Epithelial cell of prostate (primary cell): ENCODE data around the gene SCRN1.
"Not testable (repeated sequence)": the region's sequence is repeated elsewhere in the genome, so short reads cannot be mapped to it uniquely, and the experiment has no call there.

ENCODE experiments used
- DNase-seq: peaks from one replicate; pipeline ENCODE4 v3.0.0-alpha.2; 2011; ENCODE audit warnings: low read depth, low spot score
- H3K27ac ChIP-seq: fragments of 450-650 bp; 2 replicates; pipeline ENCODE4 v1.5.1; 2017; ENCODE audit warnings: mild to moderate bottlenecking

SCRN1 gene

DNA sequence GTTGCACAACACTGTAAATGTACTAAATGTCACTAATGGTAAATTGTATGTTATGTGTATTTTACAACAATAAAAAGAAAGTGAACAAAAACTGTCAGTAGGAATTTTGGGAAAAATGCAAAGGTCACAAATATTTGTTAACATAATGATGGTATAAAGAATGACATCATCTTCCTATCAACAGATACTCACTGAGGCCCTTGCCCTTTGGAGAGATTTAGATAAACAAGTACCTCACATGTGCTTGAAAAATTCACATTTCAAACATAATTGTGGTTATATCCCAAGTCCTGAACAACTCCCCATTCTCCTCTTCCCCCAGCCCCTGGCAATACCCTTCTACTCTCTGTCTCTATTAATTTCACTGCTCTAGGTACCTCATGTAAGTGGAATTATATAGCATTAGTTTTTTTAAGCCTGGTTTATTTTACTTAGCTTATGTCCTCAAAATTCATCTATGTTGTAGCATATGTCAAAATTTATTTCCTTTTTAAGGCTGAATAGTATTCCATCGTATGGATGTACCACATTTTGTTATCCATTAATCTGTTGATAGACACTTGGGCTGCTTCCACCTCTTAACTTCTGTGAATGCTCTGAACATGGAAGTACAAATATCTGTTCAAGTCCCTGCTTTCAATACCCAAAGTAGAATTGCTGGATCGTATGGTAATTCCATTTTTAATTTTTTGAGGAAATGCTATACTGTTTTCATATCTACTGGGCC lies 92.8 kb downstream of the SCRN1 start:
- no peak overlapping the region for H3K27ac ChIP-seq
- DNase-seq: no peak

DNA sequence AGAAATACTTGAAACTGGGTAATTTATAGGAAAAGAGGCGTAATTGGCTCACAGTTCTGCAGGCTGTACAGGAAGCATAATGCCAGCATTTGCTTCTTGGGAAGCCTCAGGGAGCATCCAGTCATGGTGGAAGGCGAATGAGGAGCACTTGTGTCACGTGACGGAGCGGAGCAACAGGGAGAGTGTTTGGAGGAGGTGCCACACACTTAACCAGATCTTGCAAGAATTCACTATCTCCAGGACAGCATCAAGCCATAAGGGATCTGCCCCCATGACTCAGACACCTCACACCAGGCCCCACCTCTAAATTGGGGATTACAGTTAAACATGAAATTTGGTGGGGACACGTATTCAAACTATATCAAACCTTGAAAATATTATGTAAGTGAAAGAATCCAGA lies 94.0 kb downstream of the SCRN1 start:
- no peak for DNase-seq
- no peak overlapping the region for H3K27ac ChIP-seq

DNA sequence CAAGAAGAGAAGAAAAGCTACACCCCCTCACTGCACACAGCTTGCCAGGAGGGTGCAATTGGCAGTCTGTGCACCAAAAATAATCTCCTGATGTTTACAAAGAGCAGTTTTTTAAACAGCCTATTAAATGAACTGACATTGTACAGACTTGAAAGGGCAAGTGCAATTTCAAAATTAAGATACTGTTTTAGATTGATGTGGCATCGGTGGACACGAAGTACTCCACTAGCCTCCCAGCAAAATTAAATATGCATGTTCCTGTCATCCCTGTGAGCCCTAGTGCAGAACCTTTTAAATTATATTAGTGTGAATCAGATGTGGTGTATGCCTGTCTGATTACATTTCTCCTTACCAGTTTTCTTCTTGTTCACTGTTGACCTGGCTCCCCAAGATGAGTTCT lies 95.3 kb downstream of the SCRN1 start:
- no peak overlapping the region for H3K27ac ChIP-seq
- DNase-seq: no peak

DNA sequence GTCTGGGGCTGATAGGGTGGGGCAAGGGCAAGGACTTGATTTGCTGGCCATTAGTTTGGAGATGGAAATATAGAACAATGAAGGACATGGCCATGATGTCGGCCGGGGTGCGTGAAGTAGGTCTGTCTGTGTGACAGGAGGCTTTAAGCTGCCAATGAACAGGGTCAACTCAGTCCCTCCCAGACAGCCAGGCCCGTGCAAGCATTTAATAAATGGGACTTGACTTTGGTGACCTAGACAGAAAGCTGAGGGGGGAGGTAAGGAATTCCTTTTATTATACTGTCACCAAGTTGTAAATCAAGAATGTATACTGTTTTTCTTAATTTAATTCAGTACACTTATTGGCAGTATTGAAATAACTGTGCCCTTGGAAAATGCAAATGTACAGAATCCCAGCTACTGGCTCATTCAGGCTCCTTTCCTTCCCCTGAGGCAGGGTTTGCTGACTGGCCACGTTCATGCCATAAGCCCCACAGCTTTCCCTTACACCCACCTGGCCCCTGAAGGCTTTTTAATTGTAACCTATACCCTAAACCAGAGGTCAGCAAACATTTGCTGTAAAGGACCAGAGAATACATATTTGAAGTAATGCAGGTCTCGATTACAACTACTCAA lies 96.1 kb downstream of the SCRN1 start:
- DNase-seq: no peak

DNA sequence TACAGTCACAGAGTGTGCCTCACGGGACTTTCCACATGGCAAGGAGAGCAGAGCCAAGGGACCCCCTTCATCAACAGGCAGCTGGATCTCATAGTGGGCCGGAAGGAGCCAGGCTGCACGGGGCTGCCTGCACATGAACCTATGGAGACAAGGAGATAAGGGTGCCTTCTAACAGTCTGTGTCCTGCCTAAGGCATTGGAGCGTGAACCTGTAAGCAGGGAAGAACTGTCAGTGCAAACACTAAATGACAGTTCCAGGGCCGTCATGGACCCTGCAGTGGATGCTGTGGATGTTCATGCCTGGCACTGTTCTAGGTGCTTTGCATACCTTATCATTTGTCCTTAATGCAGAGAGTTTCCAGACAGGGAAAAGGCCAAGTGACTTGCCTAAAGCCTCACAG lies 97.4 kb downstream of the SCRN1 start:
- no peak for DNase-seq

More for the DNA sequence above, 96.1 kb downstream of the SCRN1 start:
- no peak overlapping the region for H3K27ac ChIP-seq

DNA sequence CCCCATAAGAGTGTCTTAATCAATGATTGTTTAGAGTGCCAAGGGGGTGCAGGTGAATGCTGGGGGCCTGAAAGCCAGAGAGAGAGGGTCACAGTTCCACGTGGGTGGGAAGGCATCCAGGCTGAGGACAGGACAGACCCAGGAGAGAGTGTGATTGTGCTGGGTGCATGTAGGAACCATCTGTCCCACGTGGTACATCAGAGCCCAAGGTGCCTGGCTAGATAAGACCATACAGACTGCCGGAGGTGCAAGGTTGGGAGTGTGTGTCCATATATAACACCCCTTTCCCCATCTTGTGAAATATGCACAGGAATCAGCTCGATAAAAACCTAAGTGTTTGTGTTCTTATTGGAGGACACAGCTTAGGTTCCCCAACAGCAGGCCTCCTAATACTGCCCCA lies 97.8 kb downstream of the SCRN1 start:
- no peak for DNase-seq
- no peak overlapping the region for H3K27ac ChIP-seq

More for the DNA sequence above, 97.4 kb downstream of the SCRN1 start:
- no peak overlapping the region for H3K27ac ChIP-seq

GRCh38 chr7:29890786-29891185 lies 98.8 kb downstream of the SCRN1 start:
- not testable (repeated sequence) for H3K27ac ChIP-seq, DNase-seq

DNA sequence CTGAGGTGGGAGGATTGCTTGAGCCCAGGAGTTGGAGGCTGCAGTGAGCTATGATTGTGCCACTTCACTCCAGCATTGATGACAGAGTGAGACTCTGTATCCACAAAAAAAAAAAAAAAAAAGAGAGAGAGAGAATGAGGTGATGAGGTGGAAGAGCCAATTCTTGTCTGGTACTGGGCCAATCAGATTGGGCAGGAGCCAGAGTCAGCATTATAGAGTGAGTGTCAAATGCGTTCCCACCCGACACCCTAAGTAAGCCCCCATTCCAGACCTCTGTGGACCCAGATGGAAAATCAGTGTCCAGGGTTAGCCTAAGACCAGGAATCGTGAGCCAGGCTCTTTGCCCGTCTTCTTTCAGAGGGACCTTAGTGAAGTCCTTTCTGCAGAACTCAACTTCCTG lies 99.3 kb downstream of the SCRN1 start:
- H3K27ac ChIP-seq: no peak overlapping the region
- DNase-seq: no peak

DNA sequence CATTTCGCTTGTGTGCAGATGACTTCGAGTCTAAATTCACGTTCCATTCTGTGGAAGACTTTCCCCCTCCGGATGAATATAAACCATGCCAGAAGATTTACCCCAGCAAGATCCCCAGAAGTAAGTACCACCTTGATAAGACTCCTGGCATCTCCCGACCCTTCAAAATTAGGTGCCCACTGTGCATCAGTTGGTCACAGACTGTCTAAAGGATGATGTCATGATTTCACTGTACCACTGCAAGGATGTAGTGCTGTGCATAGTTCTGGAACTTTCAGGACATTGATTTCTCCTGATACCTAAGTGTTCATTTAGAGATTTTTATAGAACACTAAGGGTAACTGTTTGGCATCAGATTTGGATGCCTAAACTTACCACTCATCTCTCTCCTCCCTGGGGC lies 100.3 kb downstream of the SCRN1 start:
- no peak for DNase-seq
- no peak overlapping the region for H3K27ac ChIP-seq

DNA sequence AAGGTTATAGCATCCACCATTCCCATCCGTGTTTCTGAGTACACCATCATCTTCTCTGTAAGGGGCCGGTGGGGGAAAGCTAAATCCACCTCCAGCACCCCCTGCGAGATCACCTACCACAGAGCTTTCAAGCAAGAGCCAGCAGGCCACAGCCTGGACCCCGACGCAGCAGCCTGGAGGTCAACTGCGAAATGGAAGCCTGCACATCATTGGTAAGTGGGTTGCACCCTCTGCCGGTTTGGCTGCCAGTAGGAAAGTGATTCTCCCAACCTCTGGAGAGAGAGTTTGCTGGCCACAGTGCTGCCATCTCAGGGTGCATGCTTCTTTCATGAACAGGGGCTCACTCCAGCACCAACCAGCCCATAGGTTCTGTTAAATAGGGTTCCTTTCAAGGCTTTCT lies 101.6 kb downstream of the SCRN1 start:
- no peak overlapping the region for H3K27ac ChIP-seq
- DNase-seq: no peak

DNA sequence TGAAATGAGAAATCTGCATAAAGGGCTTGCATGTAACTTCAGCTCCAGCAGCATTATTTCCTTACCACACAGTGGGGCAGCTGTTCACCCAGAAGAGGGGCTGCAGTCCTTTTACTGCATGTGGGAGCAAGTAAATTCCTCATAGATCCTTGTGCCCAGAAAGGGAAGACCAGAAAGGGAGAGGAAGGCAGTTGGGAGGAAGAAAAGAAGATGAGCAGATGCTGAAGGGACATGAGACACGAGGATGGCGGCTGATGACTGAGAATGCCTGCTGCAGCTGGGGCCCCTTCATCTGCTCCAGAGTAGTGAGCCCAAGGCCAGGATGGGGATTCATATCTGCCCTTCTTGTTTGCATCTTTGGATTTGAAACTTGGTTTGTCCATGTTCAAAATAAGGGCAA lies 102.8 kb downstream of the SCRN1 start:
- no peak overlapping the region for H3K27ac ChIP-seq
- no peak for DNase-seq

GRCh38 chr7:29885626-29886025 lies 104.0 kb downstream of the SCRN1 start:
- DNase-seq: no peak
- no peak overlapping the region for H3K27ac ChIP-seq

- DNase-seq: no peak
- H3K27ac ChIP-seq: no peak overlapping the region
These were observed 105.0 kb downstream of the SCRN1 start for GRCh38 chr7:29884399-29885272.

- DNase-seq: no peak
- H3K27ac ChIP-seq: no peak overlapping the region
These were observed 105.9 kb downstream of the SCRN1 start for GRCh38 chr7:29883462-29884398.

DNA sequence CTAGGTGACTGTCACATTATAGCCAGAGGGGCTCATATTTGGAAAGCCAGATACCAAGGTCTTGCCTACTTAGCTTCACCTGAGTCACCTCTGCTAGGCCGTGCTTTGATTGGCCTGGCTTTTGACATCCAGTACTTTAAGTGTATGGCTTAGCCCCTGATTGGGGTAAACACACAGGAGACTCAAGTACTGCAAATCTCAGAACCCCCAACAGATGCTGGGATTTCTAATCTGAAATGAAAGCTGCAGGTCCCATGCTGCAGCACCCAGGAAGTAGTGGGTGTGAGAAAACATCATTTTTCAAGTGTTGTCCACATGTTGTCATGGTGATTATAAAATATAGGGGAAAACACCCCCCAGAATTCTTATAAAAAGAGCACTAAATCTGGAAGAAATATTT lies 107.1 kb downstream of the SCRN1 start:
- H3K27ac ChIP-seq: no peak overlapping the region
- DNase-seq: no peak

GRCh38 chr7:29881724-29882123 lies 107.9 kb downstream of the SCRN1 start:
- no peak for DNase-seq
- no peak overlapping the region for H3K27ac ChIP-seq

DNA sequence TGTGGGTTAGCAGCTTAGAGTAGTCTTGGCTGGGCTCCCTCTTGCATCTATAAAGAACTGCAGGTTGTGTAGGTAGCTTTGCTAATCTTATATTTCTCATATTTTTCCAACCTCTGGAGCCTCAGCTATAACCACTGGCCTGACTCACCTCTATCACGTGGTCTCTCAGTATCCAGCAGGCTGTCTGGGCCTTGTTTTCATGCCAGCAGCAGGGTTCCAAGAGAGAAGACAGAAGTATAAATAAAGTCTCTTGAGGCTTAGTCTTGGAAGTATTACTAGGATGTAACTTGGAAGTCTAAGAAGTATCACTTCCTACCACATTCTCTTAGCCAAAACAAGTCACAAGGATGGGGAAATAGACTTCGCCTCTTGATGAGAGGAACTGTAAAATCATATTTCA lies 110.0 kb downstream of the SCRN1 start:
- no peak for DNase-seq
- H3K27ac ChIP-seq: no peak overlapping the region

- DNase-seq: no peak
These were observed 111.4 kb downstream of the SCRN1 start for GRCh38 chr7:29878081-29878688.

DNA sequence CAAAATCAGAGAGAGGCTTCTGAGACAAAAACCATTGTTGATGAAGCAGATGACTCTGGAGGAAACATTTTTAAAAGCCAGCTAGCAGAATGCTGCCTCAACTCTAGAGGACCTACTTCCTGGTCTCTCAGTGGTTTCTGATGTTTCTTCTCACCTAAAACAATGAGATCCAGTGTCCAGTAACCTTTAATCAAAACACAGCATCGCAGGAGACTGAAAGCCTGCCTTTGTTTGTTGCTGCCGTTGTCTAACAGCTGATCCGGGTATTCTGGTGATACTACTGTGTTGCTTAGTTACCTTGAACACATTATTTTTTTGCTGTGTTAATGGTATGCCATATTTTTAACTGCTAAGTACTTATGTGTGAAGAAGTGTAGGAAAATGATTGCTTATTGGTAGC lies 112.4 kb downstream of the SCRN1 start:
- no peak for DNase-seq
- no peak overlapping the region for H3K27ac ChIP-seq

More at GRCh38 chr7:29878081-29878688, 111.4 kb downstream of the SCRN1 start:
- H3K27ac ChIP-seq: no peak overlapping the region

GRCh38 chr7:29875741-29876140 lies 113.9 kb downstream of the SCRN1 start:
- no peak for DNase-seq
- no peak overlapping the region for H3K27ac ChIP-seq
